H1 (cell line): ENCODE data around the gene THAP10. TPM values are rescaled to one million over a fixed set of nuclear protein-coding genes. Genes with fewer than 3 reads are reported as not detected.

ENCODE experiments used
- EZH2 ChIP-seq: fragments of 200-600 bp; sonication (generic); IDR thresholded peaks from 2 replicates; pipeline ENCODE4 v1.7.1; 2012; ENCODE audit warnings: low read depth, mild to moderate bottlenecking, moderate library complexity, low read length, inconsistent platforms; ENCODE audit not compliant: severe bottlenecking
- MAX ChIP-seq: IDR thresholded peaks from 2 replicates; pipeline ENCODE4 v1.6.1; 2012; ENCODE audit warnings: inconsistent platforms
- polyA plus RNA-seq, 7 experiments: library from polyadenylated mRNA; depleted of rRNA in 3 of 7; stranded (reverse) in 5 of 7; unstranded in 2 of 7; fragments of >200 nt in 5 of 7; fragments of 200-250 nt in 2 of 7; gene quantifications; 1 replicate in 5 of 7; 2 replicates in 1 of 7; 4 replicates in 1 of 7; pipeline versions ENCODE4 v1.2.1 to v1.2.3, GENCODE V29; 2011 to 2013; ENCODE audit warnings: missing spikeins in 2 of 7, mixed read lengths in 2 of 7
- total RNA-seq: library from RNA; stranded (reverse); fragmentation: NEBNext Ultra II Directional; extraction: Animal tissue kit (Norgen Biotek cat#: 25700); gene quantifications from 2 replicates; pipeline ENCODE4 v1.2.1, GENCODE V29; 2021

Gene THAP10
- total and polyA plus RNA-seq, 2 of the 8 experiments (the other 6 are each of a cell fraction or from before 2014, with no cell fraction given) = 2.8 to 4.5 TPM

GRCh38 chr15:70832176-70832575 lies 60.1 kb downstream of the THAP10 start (continued):
- TF ChIP-seq MAX = no peak
- TF ChIP-seq EZH2 = no peak

Other genes starting within 250 kb of the THAP10 start
- 34.4 and 38.9 TPM in 2 replicates for gene UACA, start 128.9 kb downstream of the THAP10 start, total RNA-seq
- 21.1 and 28.6 TPM in 2 replicates for gene UACA, start 128.9 kb downstream of the THAP10 start, polyA plus RNA-seq (2011; rRNA removed)
- 20.2 and 21.0 TPM in 2 replicates for gene LARP6, start 38.3 kb downstream of the THAP10 start, total RNA-seq
- gene LARP6, start 38.3 kb downstream of the THAP10 start, polyA plus RNA-seq (2011; rRNA removed) = 23.9 and 24.7 TPM in 2 replicates
- gene LRRC49, start 393 bp upstream of the THAP10 start, total RNA-seq = 9.3 and 10.4 TPM in 2 replicates
- 5.0 TPM in 2 replicates for gene LRRC49, start 393 bp upstream of the THAP10 start, polyA plus RNA-seq (2011; rRNA removed)
- 6.2 and 6.4 TPM in 2 replicates for gene THSD4, start 223.0 kb upstream of the THAP10 start, total RNA-seq
- gene THSD4, start 223.0 kb upstream of the THAP10 start, polyA plus RNA-seq (2011; rRNA removed) = 2.5 and 3.2 TPM in 2 replicates